GM19025 (cell line): ENCODE measurements around the gene MFSD12.
"Not testable (repeated sequence)": the region's sequence is repeated elsewhere in the genome, so short reads cannot be mapped to it uniquely, and the experiment has no call there.

Experiments used
- ATAC-seq: cut with Tn5 transposase; IDR thresholded peaks from one replicate; pipeline ENCODE4 v1.9.1; 2021; ENCODE audit warnings: mild to moderate bottlenecking, low read depth, moderate library complexity; ENCODE audit not compliant: unreplicated experiment

MFSD12 gene

DNA sequence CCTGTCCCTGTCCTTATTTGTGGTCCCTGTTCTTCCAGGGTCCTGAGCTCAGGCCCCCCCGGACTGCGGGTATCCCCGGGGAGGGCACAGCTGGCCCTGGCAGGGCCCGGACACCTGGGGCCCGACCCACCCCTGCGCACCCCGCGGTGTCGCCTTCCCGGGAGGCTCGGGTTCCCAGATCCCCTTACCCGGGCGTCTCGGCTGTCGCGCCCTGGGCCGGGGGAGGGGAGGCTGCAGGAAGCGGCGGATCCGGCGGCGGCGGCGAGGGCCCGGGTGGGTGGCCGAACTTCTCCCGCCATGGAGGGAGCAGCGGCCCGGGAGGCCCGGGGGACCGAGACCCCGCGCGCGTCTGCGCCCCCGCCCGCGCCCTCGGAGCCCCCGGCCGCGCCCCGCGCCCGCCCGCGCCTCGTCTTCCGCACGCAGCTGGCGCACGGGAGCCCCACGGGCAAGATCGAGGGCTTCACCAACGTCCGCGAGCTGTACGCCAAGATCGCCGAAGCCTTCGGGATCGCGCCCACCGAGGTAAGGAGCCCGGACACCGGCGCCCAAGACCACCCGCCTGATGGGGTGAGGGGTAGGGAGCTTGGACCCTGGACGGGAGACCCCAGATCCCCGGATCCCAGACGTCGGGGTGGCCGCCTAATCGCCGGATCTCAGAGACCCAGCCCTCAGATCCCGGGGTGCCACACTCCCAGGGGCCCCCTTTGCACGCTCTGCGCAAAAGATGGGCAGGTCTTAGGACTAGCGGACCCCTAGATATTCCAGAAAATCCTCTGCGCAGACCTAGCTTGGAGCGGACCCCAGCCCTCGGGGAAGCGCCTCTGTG is 28.1 kb upstream of the MFSD12 start, which contains the start of gene GIPC3:
TSS of gene GIPC3 (plus strand) at position 178 of the 826 bp plus-strand sequence. CDS start at position 298, 120 bp downstream.
- no peak for ATAC-seq

DNA sequence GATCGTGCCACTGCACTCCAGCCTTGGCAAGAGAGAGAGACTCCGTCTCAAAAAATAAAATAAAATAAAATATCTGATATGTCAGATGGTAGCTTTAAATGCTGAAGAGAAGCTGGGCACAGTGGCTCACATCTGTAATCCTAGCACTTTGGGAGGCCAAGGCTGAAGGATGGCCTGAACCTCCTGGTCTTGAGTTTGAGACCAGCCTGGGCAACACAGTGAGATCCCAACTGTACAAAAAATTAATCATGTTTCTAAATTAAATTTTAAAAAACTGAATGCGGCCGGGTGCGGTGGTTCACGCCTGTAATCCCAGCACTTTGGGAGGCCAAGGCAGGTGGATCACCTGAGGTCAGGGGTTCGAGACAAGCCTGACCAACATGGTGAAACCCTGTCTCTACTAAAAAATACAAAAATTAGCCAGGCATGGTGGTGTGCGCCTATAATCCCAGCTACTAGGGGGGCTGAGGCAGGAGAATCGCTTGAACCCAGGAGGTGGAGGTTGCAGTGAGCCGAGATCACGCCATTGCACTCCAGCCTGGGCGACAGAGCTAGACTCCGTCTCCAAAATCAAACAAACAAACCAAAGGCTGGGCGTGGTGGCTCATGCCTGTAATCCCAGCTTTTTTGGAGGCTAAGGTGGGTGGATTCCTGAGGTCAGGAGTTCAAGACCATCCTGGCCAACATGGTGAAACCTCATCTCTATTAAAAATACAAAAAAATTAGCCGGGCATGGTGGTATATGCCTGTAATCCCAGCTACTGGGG is 26.8 kb upstream of the MFSD12 start:
- ATAC-seq: not testable (repeated sequence)

DNA sequence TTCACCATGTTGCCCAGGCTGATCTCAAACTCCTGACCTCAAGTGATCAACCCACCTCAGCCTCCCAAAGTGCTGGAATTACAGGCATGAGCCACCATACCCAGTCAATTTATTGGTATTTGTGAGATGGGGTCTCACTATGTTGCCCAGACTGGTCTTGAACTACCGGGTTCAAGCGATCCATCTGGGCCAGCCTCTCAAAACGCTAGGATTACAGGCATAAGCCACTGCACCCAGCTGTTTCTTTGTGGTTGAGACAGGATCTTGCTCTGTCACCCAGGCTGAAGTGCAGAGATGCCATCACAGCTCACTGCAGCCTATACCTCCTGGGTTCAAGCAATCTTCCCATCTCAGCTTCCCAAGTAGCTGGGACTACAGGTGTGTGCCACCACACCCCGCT is 24.4 kb upstream of the MFSD12 start:
- ATAC-seq: not testable (repeated sequence)

DNA sequence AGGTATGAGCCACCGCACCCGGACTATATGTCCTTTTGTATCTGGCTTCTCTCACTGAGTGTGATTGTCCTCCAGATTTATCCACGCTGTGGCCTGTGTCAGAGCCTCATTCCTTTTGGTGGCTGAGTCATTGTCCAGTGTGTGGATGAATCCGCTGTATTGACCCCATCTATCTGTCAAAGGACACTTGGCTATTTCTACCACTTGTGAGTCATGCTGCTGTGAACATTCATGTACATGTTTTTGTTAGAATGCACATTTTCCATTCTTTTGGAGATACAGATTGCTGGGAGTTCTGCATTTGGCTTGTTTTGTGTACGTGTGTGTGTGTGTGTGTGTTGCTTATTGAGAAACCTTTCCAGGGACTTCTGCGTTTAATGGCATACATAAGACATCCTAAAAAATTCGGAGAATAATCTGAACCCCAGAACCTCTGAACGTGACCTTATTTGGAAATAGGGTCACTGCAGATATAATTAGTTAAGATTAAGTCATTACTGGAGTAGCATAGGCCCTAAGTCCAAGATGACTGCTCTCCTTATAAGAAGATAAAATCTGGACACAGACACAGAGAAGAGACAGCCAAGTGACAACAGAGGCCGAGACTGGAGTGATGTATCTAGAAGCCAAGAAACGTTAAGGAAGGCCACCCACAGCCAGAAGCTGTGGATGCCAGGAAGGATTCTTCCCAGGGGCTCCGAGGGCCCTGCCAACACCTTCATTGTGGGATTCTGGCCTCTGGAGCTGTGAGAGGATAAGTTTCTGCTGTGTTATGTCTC is 23.0 kb upstream of the MFSD12 start:
- ATAC-seq: no peak

DNA sequence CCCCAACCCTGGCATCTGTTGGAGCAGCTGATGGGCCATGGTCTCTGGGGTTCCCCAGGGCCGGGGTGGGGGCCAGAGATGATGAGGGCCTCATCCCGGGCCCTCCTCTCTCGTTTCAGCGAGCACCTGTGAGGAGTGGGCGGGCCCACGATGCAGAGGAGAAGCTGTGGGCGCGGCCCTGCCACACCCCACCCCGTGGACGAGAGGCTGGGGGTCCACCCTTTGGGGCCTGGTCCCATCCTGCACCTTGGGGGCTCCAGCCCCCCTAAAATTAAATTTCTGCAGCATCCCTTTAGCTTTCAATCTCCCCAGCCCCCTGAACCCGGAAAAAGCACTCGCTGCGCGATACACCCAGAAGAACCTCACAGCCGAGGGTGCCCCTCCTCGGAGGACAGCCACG is 21.0 kb upstream of the MFSD12 start:
- ATAC-seq: no peak

DNA sequence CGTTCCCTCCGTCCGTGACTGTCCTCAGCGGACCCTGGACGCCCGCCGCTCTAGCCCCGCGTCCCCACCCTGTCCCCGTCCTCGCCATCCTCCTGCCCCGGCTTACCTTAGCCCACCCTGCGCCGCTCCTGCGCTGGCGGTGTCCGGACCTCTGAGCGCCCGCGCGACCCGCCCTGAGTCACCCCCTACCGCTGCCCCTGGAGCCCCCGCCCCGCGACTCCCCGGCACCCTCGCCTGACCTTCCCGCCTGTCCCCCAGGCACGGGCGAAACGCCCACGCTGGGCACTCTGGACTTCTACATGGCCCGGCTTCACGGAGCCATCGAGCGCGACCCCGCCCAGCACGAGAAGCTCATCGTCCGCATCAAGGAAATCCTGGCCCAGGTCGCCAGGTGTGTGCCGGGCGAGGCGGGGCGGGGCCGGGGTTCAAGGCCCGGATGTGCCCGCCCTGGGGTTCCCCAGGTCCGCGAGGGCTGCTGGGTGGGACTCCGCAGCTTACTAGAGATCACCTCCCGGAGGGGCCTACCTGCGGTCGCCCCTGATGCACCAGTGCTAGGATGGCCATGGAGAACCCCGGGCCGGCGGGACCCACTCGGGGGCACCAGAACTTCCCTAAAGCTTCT is 20.4 kb upstream of the MFSD12 start:
- no peak for ATAC-seq

DNA sequence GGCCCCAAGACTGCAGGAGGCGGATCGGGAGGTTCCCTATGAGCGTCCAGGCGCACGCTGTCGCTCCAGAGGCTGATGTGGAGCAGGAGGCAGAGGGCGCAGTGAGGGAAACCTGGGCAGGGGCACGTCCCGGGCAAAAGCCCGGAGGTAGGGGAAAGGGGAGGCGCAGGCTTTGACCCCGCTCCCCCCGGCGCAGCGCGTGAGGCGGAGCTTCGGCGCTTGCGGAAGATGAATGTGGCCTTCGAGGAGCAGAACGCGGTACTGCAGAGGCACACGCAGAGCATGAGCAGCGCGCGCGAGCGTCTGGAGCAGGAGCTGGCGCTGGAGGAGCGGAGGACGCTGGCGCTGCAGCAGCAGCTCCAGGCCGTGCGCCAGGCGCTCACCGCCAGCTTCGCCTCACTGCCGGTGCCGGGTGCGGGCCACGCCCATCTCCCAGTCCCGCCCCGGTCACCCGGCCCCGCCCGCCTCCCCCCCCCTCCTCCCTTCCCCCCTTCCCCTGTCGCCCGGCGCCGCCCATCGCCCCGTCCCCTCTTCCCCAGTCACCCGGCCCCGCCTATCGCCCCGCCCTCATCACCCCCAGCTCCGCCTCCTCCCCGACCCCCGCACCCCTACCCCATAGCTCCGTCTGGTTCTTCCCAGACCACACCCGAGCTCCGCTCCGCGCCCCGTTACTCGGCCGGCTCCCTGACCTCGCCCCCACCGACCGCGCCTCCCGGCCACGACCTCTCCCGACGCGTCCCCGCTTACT is 19.5 kb upstream of the MFSD12 start:
- no peak for ATAC-seq

DNA sequence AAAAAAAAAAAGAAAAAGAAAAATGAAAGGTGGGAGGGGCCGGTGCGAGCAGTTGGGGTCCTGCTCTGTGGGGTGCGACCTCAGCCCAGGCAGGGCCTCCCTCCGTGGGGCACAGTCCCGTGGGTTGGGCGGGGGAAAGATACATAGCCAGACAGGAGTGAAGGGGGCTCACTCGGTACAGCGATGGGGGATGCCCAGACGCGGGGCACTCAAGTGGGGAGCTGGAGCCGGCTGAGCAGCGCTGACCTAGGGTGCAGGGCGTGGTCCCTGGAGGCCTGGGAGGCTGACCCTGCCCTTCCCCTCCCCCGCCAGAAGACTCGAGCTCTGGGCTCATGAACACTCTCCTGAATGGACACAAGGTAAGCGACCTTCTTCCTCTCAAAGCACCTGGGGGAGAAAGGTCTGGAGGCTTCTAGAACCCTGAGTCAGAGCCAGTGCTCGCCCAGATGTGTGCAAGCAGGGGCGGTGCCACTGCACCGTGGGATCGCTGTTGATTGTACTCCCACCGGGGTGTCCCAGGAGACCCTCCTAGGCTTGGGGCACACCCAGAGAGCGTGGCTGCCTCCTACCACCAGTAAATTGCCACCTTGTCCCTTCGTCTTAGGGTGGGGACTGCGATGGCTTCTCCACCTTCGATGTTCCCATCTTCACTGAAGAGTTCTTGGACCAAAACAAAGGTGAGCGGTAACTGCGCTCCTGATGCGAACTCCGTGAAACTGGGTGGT is 18.7 kb upstream of the MFSD12 start:
- no peak for ATAC-seq

DNA sequence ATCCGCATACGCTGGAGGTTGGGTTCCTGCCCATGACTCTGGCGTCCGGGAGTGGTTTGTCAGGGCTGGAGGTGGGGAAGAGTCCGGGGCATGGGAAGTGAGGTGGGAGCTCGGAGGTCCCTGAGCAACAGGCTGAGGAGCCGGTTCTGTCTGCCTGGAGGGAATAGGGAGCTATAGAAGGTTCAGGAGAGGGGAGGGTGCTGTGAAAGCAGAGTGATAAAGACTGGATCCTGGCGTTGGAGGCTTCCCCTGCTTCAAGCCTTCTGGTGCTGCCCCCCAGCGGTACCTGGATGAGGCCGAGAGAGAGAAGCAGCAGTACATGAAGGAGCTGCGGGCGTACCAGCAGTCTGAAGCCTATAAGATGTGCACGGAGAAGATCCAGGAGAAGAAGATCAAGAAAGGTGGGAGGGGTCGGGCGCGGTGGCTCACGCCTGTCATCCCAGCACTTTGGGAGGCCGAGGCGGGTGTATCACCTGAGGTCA is 17.9 kb upstream of the MFSD12 start:
- no peak for ATAC-seq

DNA sequence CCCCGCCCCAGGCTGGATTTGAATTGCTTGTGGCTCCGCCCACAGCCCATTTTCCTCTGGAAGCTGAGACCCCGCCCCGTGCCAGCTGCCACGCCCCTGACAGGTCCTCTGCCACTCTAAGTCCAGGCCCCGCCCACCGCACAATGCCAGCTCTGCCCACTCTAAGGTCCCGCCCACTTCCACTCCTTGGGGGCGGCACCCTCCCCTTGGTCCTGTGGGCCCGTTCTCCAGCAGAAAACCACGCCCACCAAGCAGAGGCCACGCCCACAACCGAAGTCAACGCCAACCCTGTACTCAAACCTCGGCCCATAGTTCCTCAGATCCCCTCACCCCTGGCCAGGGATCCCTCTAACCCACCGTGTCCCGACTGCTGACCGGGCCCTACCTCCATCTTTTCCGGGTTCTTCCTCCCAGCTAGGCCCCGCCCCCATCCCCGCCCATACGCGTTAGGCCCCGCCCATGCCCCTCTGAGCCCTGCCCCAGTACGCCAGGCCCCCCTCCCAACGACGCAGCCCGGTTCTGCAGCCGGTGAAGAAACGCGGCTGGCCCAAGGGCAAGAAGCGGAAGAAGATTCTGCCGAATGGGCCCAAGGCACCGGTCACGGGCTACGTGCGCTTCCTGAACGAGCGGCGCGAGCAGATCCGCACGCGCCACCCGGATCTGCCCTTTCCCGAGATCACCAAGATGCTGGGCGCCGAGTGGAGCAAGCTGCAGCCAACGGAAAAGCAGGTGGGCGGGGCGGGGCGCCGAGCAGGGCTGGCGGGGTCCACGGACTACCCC is 16.7 kb upstream of the MFSD12 start:
- ATAC-seq: no peak

DNA sequence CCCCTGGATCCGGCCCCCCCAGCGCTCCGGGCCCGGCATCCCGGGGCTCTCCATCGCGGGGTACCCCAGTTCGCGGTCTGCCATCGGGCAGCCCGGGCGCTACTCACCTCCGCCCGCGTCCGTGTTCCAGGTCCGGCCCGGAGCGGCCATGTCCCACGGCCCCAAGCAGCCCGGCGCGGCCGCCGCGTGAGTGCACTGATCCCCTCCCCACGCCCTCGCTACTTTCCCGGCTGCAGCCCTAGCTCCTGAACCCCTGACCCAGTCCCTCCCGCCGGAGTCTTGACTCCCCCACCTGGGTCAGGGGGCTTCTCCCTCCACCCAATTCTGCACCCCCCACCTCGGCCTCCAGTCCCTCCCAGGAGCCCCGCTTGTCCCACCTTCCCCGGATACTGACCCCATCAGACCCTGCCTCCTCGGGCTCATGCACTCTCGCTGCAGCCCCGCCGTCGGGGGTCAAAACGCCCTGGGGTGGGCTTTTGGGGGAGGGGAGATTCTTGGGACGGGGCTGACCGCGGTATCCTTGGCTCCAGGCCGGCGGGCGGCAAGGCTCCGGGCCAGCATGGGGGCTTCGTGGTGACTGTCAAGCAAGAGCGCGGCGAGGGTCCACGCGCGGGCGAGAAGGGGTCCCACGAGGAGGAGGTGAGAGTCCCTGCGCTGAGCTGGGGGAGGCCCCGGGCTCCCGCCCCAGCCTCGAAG is 15.9 kb upstream of the MFSD12 start:
- no peak for ATAC-seq

DNA sequence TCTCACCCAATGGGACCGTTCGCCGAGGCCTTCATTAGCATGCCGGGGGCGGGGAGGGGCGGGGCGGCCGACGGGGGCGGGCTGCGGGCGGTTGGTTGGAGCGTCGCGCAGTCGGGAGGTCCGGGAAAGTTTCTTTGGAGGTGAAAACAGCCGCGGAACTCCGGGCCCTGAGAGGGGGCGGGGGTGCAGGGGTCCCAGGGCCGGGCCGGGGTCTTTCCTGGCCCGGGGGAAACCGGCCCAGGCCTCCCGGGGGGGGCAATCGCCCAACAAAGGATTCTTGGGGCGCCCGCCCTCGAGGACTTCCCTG is 15.4 kb upstream of the MFSD12 start, which contains the start of gene HMG20B:
TSS of gene HMG20B (plus strand) at position 90 of the 307 bp plus-strand sequence. CDS start 366 bp downstream, outside the sequence.
- ATAC-seq: no peak

DNA sequence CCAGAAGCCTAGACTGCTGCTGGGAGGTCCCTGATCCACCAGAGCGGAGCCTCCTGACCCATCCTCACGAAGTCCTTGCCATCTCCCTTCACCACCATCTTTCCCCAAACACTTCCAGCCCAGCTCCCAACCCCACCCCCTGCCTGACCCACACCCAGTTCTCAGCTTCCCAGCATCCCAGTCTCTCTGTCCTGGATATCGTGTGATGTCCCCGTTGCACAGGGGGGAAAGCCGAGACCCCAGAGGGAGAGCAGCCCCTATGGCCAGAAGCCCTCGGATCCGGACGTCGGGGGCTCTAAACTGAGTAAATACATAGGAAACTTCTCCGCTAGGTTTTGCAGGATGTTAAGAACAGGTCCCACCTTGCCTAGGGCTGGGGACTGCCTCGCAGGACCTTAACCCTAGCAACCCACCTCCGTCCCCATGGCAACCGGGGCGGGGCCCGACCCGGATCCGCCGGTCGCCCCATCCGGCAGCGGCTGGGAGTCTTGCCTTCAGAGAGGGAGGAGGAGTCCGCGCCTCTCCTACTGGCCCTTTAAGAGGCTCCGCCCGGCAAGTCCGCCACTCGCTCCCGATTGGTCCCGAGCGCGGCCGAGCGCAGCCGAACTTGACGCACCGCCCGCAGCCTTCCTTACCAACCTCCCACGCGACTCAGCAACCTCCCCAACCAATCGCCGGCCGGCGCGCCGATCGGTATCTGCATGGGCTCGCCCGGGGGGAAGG is 14.9 kb upstream of the MFSD12 start:
- peak; percentile 95 for ATAC-seq

DNA sequence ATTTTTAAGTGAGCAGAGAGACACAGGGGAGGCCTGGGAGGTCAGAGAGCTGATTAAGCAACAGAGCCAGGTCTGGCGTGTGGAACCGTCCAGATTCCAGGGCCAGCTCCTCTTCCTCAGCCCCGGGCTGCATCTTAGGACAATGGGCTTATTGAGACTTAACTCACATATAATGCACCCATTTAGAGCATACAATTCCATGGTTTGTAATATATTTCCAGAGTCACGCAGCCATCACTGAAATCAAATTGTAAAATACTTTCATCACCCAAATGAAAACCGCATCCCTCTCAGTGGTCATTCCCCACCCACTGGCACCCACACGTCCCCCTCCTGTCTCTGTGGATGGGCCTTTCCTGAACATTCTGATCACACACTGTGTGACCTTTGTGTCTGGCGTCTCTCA is 13.2 kb upstream of the MFSD12 start:
- no peak for ATAC-seq

DNA sequence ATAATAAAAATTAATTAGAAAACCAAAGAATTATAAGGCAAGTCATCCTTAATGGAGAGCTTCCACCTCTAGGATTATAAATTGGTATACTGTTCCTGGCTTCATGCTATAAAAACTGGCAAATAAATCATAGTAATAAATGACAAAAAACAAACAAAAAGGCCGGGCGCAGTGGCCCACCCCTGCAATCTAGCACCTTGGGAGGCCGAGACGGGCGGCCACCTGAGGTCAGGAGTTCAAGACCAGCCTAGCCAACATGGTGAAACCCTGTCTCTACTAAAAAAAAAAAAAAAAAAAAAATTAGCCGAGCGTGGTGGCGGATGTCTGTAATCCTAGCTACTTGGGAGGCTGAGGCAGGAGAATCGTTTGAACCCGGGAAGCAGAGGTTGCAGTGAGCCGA is 12.7 kb upstream of the MFSD12 start:
- not testable (repeated sequence) for ATAC-seq

DNA sequence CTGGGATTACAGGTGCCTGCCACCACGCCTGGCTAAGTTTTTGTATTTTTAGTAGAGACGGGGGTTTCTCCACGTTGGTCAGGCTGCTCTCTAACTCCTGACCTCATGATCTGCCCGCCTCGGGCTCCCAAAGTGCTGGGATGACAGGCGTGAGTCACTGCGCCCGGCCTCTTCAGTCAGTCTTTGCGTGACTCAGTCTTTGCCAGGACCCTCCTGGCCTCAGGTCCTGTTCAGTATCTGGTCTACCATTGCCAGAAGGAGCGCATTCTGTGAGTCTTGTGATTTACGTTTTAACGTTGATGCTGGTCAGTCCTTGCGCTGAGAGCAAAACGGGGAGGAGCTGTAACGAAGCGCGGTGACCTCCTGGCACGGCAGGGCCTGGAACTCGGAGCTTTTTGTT is 7.8 kb upstream of the MFSD12 start:
- no peak for ATAC-seq
